ENCODE results near the gene STAP1.

GRCh38 chr4:67566335-67566734, 7.8 kb downstream of the STAP1 start:
- no peak for TF ChIP-seq RELA (IDR thresholded peaks at IDR 0.05; ENCODE audit: borderline replicate concordance, partially characterized antibody)
- no peak for TF ChIP-seq ZBTB33 (IDR thresholded peaks at IDR 0.05)
- TF ChIP-seq ATF3 (IDR thresholded peaks at IDR 0.05; ENCODE audit: borderline replicate concordance, extremely low read depth, low read depth, low read length), result no peak
- no peak for TF ChIP-seq FOXK2 (IDR thresholded peaks at IDR 0.05)
- no peak for TF ChIP-seq ATF7 (IDR thresholded peaks at IDR 0.05; ENCODE audit: low read depth)
- no peak for TF ChIP-seq EP300 (IDR thresholded peaks at IDR 0.05; ENCODE audit: borderline replicate concordance in 1 of 2, control insufficient read depth in 1 of 2, low read depth in 2 of 2, low read length in 2 of 2)
- TF ChIP-seq ESRRA (IDR thresholded peaks at IDR 0.05; ENCODE audit: low read length), result no peak
- no peak for TF ChIP-seq MEF2B (IDR thresholded peaks at IDR 0.05; ENCODE audit: partially characterized antibody, poor library complexity, severe bottlenecking)
- no peak for TF ChIP-seq CTCF (IDR thresholded peaks at IDR 0.05 in 2 of 3, conservative IDR thresholded peaks at IDR 0.05 in 1 of 3; ENCODE audit: control insufficient read depth in 2 of 3, extremely low read depth in 1 of 3, insufficient read depth in 1 of 3, low read depth in 3 of 3, low read length in 3 of 3)
- no peak for TF ChIP-seq ETV6 (conservative IDR thresholded peaks at IDR 0.05 in 1 of 2, IDR thresholded peaks at IDR 0.05 in 1 of 2; ENCODE audit: borderline replicate concordance in 1 of 2, low read depth in 1 of 2)
- TF ChIP-seq HDAC2 (IDR thresholded peaks at IDR 0.05), result no peak

All from GM12878 (cell line).